ENCODE data around the gene SGMS1.
"Not testable (repeated sequence)": the region's sequence is repeated elsewhere in the genome, so short reads cannot be mapped to it uniquely, and the experiment has no call there.

The SGMS1 gene

GRCh38 chr10:50501924-50502452, 121.8 kb downstream of the SGMS1 start:
- DNase-seq, result no peak

GRCh38 chr10:50501478-50501877, 122.3 kb downstream of the SGMS1 start:
- DNase-seq, result no peak

GRCh38 chr10:50498465-50498864, 125.3 kb downstream of the SGMS1 start:
- DNase-seq, result no peak

- no peak for DNase-seq
Observed at GRCh38 chr10:50497758-50498157, 126.0 kb downstream of the SGMS1 start.

- no peak for DNase-seq
Observed at GRCh38 chr10:50496228-50496627, 127.5 kb downstream of the SGMS1 start.

GRCh38 chr10:50490241-50490640, 133.5 kb downstream of the SGMS1 start:
- DNase-seq, result no peak

GRCh38 chr10:50484550-50484949, 139.2 kb downstream of the SGMS1 start:
- DNase-seq, result not testable (repeated sequence)

GRCh38 chr10:50480054-50481007, 143.4 kb downstream of the SGMS1 start:
- no peak for DNase-seq

GRCh38 chr10:50477287-50478203, 146.2 kb downstream of the SGMS1 start:
- no peak for DNase-seq

GRCh38 chr10:50473756-50474155, 150.0 kb downstream of the SGMS1 start:
- DNase-seq, result no peak

- DNase-seq, result no peak
Observed at GRCh38 chr10:50472914-50473313, 150.8 kb downstream of the SGMS1 start.

- DNase-seq, result no peak
Observed at GRCh38 chr10:50471583-50471975, 152.2 kb downstream of the SGMS1 start.

- no peak for DNase-seq
Observed at GRCh38 chr10:50470798-50471582, 152.8 kb downstream of the SGMS1 start.

- DNase-seq, result no peak
Observed at GRCh38 chr10:50470345-50470744, 153.4 kb downstream of the SGMS1 start.

GRCh38 chr10:50469778-50470193, 154.0 kb downstream of the SGMS1 start:
- DNase-seq, result no peak

- DNase-seq, result no peak
Observed at GRCh38 chr10:50469288-50469687, 154.5 kb downstream of the SGMS1 start.

- no peak for DNase-seq
Observed at GRCh38 chr10:50467209-50467608, 156.5 kb downstream of the SGMS1 start.

GRCh38 chr10:50464004-50464409, 159.7 kb downstream of the SGMS1 start:
- no peak for DNase-seq

GRCh38 chr10:50461834-50462233, 161.9 kb downstream of the SGMS1 start:
- DNase-seq, result no peak

GRCh38 chr10:50461123-50461522, 162.6 kb downstream of the SGMS1 start:
- DNase-seq, result no peak

- no peak for DNase-seq
Observed at GRCh38 chr10:50456719-50457118, 167.0 kb downstream of the SGMS1 start.

GRCh38 chr10:50453940-50454339, 169.8 kb downstream of the SGMS1 start:
- no peak for DNase-seq
